ENCODE measurements around the gene DGCR2. TPM values are rescaled to one million over a fixed set of nuclear protein-coding genes. Genes with fewer than 3 reads are reported as not detected.
A peak's percentile ranks its signal among the peaks of the same experiment; 100 is the strongest.

The DGCR2 gene
- total and polyA plus RNA-seq, 2 donors from 2014 or later: 37.5 to 67.7 TPM

DNA sequence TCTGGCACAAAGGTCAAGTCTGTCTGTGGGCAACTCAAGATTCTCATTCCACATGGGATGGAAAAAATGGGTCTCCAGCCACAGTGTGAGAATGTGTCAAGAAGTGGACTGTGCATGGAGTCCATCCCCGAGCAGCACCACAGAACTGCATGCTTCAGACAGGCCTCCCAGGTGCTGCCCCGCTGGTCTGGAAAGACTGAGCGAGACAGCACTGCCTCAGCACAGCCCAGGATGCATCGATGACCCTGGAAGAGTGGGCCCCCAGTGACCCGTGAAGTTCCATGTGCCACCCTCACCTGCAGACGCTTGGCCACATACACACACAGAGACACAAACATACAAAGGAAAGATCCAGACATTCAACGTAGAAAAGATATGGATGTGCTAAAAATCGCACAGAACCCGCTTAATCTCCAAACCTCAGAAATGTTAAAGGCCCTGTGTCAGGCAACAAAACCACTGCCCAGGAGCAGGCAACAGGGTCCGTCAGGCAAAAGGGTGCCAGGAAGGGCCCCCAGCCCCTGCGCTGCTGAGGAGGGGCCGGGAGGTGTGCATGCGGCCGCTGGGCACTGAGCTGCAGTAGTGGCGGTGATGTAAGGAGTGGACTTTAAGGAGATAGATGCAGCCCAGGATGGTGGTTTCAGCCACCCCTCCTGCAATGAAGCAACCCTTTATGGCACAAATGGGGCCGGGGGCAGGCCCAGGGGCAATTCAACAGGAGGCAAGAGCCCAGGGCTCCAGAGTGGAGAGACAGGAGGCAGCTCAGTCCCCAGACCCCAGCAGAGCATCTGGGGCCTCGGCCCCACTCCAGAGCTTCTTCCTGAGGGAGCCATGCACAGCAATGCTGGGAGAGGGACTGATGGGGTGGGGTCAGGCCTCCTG lies 84.7 kb downstream of the DGCR2 start:
- FAIRE-seq: no peak
- H3K36me3 ChIP-seq (ENCODE audit: control insufficient read depth in 2 of 3, insufficient read depth in 3 of 3, low read length in 3 of 3): peaks cover 0 to 22% (median 14%) of the 10 kb centered on the region in 3 donors

GRCh38 chr22:19036523-19037273 lies 85.5 kb downstream of the DGCR2 start:
- Histone ChIP-seq H3K36me3 (ENCODE audit: control insufficient read depth in 2 of 3, insufficient read depth in 3 of 3, low read length in 3 of 3) (peaks cover 0 to 15% (median 9%) of the 10 kb centered on the region in 3 donors), H3K9me3 (ENCODE audit: control insufficient read depth in 2 of 3, insufficient read depth in 1 of 3, low read length in 3 of 3) (no peaks in the 10 kb centered on the region), H3K4me1 (ENCODE audit: control insufficient read depth in 2 of 3, insufficient read depth in 2 of 3, low read depth in 1 of 3, low read length in 3 of 3) (no peaks in the 10 kb centered on the region), H3K27me3 (ENCODE audit: control insufficient read depth, insufficient read depth, low read length) (no peaks in the 10 kb centered on the region), H3K9ac (ENCODE audit: low read length in 3 of 3) (no peak overlapping the region), H3K27ac (ENCODE audit: low read depth in 2 of 2, low read length in 2 of 2) (no peak overlapping the region), H3K4me3 (ENCODE audit: low read length in 3 of 3) (no peak overlapping the region)
- TF ChIP-seq, protein P1, sequence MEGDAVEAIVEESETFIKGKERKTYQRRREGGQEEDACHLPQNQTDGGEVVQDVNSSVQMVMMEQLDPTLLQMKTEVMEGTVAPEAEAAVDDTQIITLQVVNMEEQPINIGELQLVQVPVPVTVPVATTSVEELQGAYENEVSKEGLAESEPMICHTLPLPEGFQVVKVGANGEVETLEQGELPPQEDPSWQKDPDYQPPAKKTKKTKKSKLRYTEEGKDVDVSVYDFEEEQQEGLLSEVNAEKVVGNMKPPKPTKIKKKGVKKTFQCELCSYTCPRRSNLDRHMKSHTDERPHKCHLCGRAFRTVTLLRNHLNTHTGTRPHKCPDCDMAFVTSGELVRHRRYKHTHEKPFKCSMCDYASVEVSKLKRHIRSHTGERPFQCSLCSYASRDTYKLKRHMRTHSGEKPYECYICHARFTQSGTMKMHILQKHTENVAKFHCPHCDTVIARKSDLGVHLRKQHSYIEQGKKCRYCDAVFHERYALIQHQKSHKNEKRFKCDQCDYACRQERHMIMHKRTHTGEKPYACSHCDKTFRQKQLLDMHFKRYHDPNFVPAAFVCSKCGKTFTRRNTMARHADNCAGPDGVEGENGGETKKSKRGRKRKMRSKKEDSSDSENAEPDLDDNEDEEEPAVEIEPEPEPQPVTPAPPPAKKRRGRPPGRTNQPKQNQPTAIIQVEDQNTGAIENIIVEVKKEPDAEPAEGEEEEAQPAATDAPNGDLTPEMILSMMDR (IDR thresholded peaks at IDR 0.05; ENCODE audit: borderline replicate concordance, extremely low read depth, insufficient read depth): no peak
- intact Hi-C loops (cut with DNase I): no loop called here
- FAIRE-seq (no peak), DNase-seq (peak in 1 of 5 donors; percentile 67)

More for the DNA sequence above, 84.7 kb downstream of the DGCR2 start:
- no peak overlapping the region for H3K9ac ChIP-seq (ENCODE audit: low read length in 3 of 3)
- no peaks in the 10 kb centered on the region for H3K4me1 ChIP-seq (ENCODE audit: control insufficient read depth in 2 of 3, insufficient read depth in 2 of 3, low read depth in 1 of 3, low read length in 3 of 3)
- peak in 2 of 5 donors; percentile 18 to 61 for DNase-seq
- no peak overlapping the region for H3K27ac ChIP-seq (ENCODE audit: low read depth in 2 of 2, low read length in 2 of 2)
- no peaks in the 10 kb centered on the region for H3K27me3 ChIP-seq (ENCODE audit: control insufficient read depth, insufficient read depth, low read length)
- intact Hi-C loops (cut with DNase I): no loop called here
- TF ChIP-seq, protein P1 (IDR thresholded peaks at IDR 0.05; ENCODE audit: borderline replicate concordance, extremely low read depth, insufficient read depth): no peak
- no peak overlapping the region for H3K4me3 ChIP-seq (ENCODE audit: low read length in 3 of 3)
- H3K9me3 ChIP-seq (ENCODE audit: control insufficient read depth in 2 of 3, insufficient read depth in 1 of 3, low read length in 3 of 3): no peaks in the 10 kb centered on the region

DNA sequence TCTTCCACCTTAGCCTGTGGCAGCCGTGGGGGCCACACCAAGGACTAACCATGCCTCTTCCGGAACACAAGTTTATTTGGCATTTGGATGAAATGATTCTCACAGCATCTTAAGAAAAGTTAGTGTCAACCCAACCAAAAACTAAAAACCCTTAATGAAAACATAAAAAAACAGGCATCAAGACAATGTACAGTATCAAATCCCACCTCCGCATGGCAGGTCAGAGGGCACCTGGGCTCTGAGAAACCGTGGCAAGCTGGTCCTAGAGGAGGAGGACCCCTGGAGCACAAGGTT lies 86.0 kb downstream of the DGCR2 start:
- Histone ChIP-seq H3K36me3 (ENCODE audit: control insufficient read depth in 2 of 3, insufficient read depth in 3 of 3, low read length in 3 of 3) (peaks cover 0 to 9% (median 9%) of the 10 kb centered on the region in 3 donors), H3K27me3 (ENCODE audit: control insufficient read depth, insufficient read depth, low read length) (no peaks in the 10 kb centered on the region), H3K27ac (ENCODE audit: low read depth in 2 of 2, low read length in 2 of 2) (no peak overlapping the region), H3K4me1 (ENCODE audit: control insufficient read depth in 2 of 3, insufficient read depth in 2 of 3, low read depth in 1 of 3, low read length in 3 of 3) (no peaks in the 10 kb centered on the region), H3K4me3 (ENCODE audit: low read length in 3 of 3) (no peak overlapping the region), H3K9ac (ENCODE audit: low read length in 3 of 3) (no peak overlapping the region), H3K9me3 (ENCODE audit: control insufficient read depth in 2 of 3, insufficient read depth in 1 of 3, low read length in 3 of 3) (no peaks in the 10 kb centered on the region)
- no peak for FAIRE-seq
- TF ChIP-seq, protein P1 (IDR thresholded peaks at IDR 0.05; ENCODE audit: borderline replicate concordance, extremely low read depth, insufficient read depth): no peak
- DNase-seq: no peak
- intact Hi-C loops (cut with DNase I): no loop called here

Measured in kidney (tissue), 14 donors.